Endothelial cell of hepatic sinusoid (primary cell): ENCODE results near the gene PITRM1.

ENCODE experiments used
- in situ Hi-C: cut with HindIII; loops from 2 replicates; pipeline ENCODE4 v1.10.0; 2017; ENCODE audit warnings: low sequenced_read_pairs

The PITRM1 gene

GRCh38 chr10:3172446-3173170 is at the start of gene PITRM1:
Gene PITRM1, minus strand, starts transcription at chr10:3172782. Its CDS starts 10 bp downstream, at chr10:3172772.
- in situ Hi-C loops, result no loop called here

- in situ Hi-C loops, result loop anchor here (25.0 kb wide), 1 partner anchor 390 kb away; no protein-coding TSS in a partner anchor
Observed at GRCh38 chr10:3222068-3222467, 49.5 kb upstream of the PITRM1 start.

GRCh38 chr10:3221601-3222000 is 49.0 kb upstream of the PITRM1 start:
- in situ Hi-C loops, result loop anchor here (25.0 kb wide), 1 partner anchor 391 kb away; no protein-coding TSS in a partner anchor

GRCh38 chr10:3220853-3221252 is 48.3 kb upstream of the PITRM1 start:
- in situ Hi-C loops, result loop anchor here (25.0 kb wide), 1 partner anchor 391 kb away; no protein-coding TSS in a partner anchor

- in situ Hi-C loops, result loop anchor here (10.0 to 25.0 kb wide), 2 partner anchors 393 to 1436 kb away; no protein-coding TSS in a partner anchor
Observed at GRCh38 chr10:3219021-3219628, 46.5 kb upstream of the PITRM1 start.

GRCh38 chr10:3217853-3218252 is 45.3 kb upstream of the PITRM1 start:
- in situ Hi-C loops, result loop anchor here (10.0 to 25.0 kb wide), 2 partner anchors 394 to 1437 kb away; no protein-coding TSS in a partner anchor

GRCh38 chr10:3217301-3217700 is 44.7 kb upstream of the PITRM1 start:
- in situ Hi-C loops, result loop anchor here (10.0 to 25.0 kb wide), 2 partner anchors 395 to 1438 kb away; no protein-coding TSS in a partner anchor

GRCh38 chr10:3215153-3215775 is 42.7 kb upstream of the PITRM1 start:
- in situ Hi-C loops, result loop anchor here (10.0 to 25.0 kb wide), 2 partner anchors 397 to 1440 kb away; no protein-coding TSS in a partner anchor

- in situ Hi-C loops, result loop anchor here (5.0 to 25.0 kb wide), 3 partner anchors 38 to 1441 kb away; no protein-coding TSS in a partner anchor
Observed at GRCh38 chr10:3213758-3214515, 41.4 kb upstream of the PITRM1 start.

- in situ Hi-C loops, result loop anchor here (5.0 to 25.0 kb wide), 3 partner anchors 39 to 1442 kb away; no protein-coding TSS in a partner anchor
Observed at GRCh38 chr10:3213208-3213607, 40.6 kb upstream of the PITRM1 start.

GRCh38 chr10:3210251-3210877 is 37.8 kb upstream of the PITRM1 start:
- in situ Hi-C loops, result loop anchor here (5.0 to 25.0 kb wide), 3 partner anchors 42 to 1444 kb away; no protein-coding TSS in a partner anchor

- in situ Hi-C loops, result loop anchor here (25.0 kb wide), 1 partner anchor 404 kb away; no protein-coding TSS in a partner anchor
Observed at GRCh38 chr10:3208481-3209406, 36.2 kb upstream of the PITRM1 start.

- in situ Hi-C loops, result loop anchor here (25.0 kb wide), 1 partner anchor 405 kb away; no protein-coding TSS in a partner anchor
Observed at GRCh38 chr10:3207351-3207750, 34.8 kb upstream of the PITRM1 start.

GRCh38 chr10:3206511-3207157 is 34.1 kb upstream of the PITRM1 start:
- in situ Hi-C loops, result loop anchor here (25.0 kb wide), 1 partner anchor 406 kb away; no protein-coding TSS in a partner anchor

GRCh38 chr10:3203972-3204371 is 31.4 kb upstream of the PITRM1 start:
- in situ Hi-C loops, result loop anchor here (25.0 kb wide), 1 partner anchor 408 kb away; no protein-coding TSS in a partner anchor

GRCh38 chr10:3203016-3203811 is 30.6 kb upstream of the PITRM1 start:
- in situ Hi-C loops, result loop anchor here (25.0 kb wide), 1 partner anchor 409 kb away; no protein-coding TSS in a partner anchor

- in situ Hi-C loops, result loop anchor here (25.0 kb wide), 1 partner anchor 411 kb away; no protein-coding TSS in a partner anchor
Observed at GRCh38 chr10:3201796-3202195, 29.2 kb upstream of the PITRM1 start.
